GM12874 (cell line): ENCODE measurements around the gene FYCO1.

Source experiments
- CTCF ChIP-seq: IDR thresholded peaks from 2 replicates; pipeline ENCODE4 v1.5.1; 2011; ENCODE audit warnings: low read depth, mild to moderate bottlenecking, control low read depth, low read length, moderate library complexity; ENCODE audit not compliant: insufficient read depth

FYCO1 gene

GRCh38 chr3:45968706-45969105 is 26.9 kb downstream of the FYCO1 start:
- TF ChIP-seq CTCF, result no peak

DNA sequence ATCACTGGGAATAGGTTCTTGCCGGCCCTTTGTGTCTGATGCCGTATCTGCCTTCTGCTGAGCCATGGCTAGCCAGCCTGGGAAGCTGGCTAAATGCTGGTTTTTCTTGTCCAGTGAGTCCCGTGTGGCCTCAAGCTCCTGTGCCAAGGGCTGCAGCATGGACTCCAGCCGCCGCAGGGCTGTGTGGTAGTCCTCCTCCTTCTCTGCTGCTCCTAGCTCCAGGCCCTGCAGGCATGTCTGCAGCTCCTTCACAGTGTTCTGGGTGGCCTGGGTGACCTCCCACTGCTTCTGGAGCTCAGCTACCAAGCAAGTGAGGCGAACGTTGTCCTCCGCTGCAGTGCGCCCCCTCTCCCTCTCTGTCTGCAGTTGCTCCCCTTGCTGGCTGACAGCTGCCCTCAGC is 27.5 kb downstream of the FYCO1 start:
- no peak for TF ChIP-seq CTCF

DNA sequence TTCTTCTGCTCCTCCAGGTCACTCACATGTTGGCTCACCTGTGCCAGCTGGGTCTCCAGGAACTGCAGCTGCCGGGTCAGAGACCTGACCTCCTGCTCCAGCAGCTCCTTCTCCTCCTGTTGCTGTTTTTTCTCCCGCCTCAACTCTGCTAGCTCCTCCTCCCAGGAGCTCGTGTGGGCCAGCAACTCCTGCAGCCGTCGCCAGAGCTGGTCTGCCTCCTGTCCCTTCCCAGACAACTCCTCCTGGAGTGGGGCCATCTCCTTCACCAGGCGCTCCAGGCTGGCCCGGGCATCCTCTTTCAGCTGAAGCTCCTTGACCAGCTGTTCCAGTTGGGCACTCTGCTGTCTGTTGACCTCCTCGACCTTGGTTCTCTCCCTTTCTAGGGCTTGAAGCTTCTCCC is 27.9 kb downstream of the FYCO1 start:
- no peak for TF ChIP-seq CTCF

GRCh38 chr3:45966950-45967640 is 28.5 kb downstream of the FYCO1 start:
- no peak for TF ChIP-seq CTCF

- TF ChIP-seq CTCF, result no peak
These were observed 29.2 kb downstream of the FYCO1 start for GRCh38 chr3:45966371-45966791.

GRCh38 chr3:45965653-45966052 is 30.0 kb downstream of the FYCO1 start:
- TF ChIP-seq CTCF, result no peak

DNA sequence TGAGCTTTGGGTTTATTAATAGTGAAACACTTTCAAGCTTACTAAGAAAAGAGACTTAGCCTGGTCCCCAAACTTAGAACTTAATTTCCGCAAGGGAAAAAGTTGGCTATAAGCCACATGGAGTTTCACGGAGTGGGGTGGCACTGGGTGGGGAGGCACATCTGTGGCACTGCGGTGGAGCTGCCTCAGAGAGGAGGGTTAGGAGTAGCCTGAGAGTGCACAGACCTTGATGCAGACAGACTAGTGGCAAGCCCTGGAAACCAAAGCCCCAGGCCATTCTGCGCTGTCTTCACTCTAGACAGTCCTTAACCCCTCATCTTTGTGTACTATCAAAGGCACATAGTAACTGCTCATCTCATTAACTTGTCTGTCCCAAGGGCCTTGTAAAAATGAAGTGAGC is 30.4 kb downstream of the FYCO1 start:
- no peak for TF ChIP-seq CTCF

GRCh38 chr3:45964139-45964538 is 31.5 kb downstream of the FYCO1 start:
- no peak for TF ChIP-seq CTCF
